Esophagus (tissue), 2 donors: ENCODE data around the gene EIF5A. TPM values are rescaled to one million over a fixed set of nuclear protein-coding genes. Genes with fewer than 3 reads are reported as not detected.

Source experiments
- H3K27ac ChIP-seq, 2 donors: one replicate each; pipeline ENCODE4 v1.5.1; 2013; ENCODE audit warnings: low read depth in 2 of 2, mild to moderate bottlenecking in 2 of 2, inconsistent platforms in 1 of 2, low read length in 1 of 2, moderate library complexity in 1 of 2
- H3K27me3 ChIP-seq, 2 donors: one replicate each; pipeline ENCODE4 v1.6.1; 2013; ENCODE audit warnings: low read length in 2 of 2, control low read depth in 1 of 2, mild to moderate bottlenecking in 1 of 2; ENCODE audit not compliant: insufficient read depth in 2 of 2, control insufficient read depth in 1 of 2
- H3K36me3 ChIP-seq, 2 donors: one replicate each; pipeline ENCODE4 v1.6.1; 2013; ENCODE audit warnings: low read length in 1 of 2; ENCODE audit not compliant: control insufficient read depth in 2 of 2, insufficient read depth in 2 of 2
- H3K4me1 ChIP-seq, 2 donors: one replicate each; pipeline ENCODE4 v1.6.1; 2013; ENCODE audit warnings: low read length in 1 of 2; ENCODE audit not compliant: control insufficient read depth in 2 of 2, insufficient read depth in 2 of 2
- H3K4me3 ChIP-seq, 2 donors: one replicate each; pipeline ENCODE4 v1.5.1; 2013; ENCODE audit warnings: low read length in 2 of 2, mild to moderate bottlenecking in 2 of 2, low read depth in 1 of 2, moderate library complexity in 1 of 2
- H3K9me3 ChIP-seq, 2 donors: one replicate each; pipeline ENCODE4 v1.6.1; 2013; ENCODE audit warnings: mild to moderate bottlenecking in 2 of 2, low read depth in 1 of 2, low read length in 1 of 2, moderate library complexity in 1 of 2; ENCODE audit not compliant: control insufficient read depth in 2 of 2, insufficient read depth in 1 of 2
- WGBS, 2 donors: extraction: QIAGEN DNeasy Blood & Tissue Kit; methylation state at CpG; one replicate each; pipeline ENCODE4 v1.1.7; 2013; 5-methylcytosine and 5-hydroxymethylcytosine counted together
- polyA plus RNA-seq, 2 donors: library from polyadenylated mRNA; stranded (reverse); fragments of 200-250 nt; gene quantifications; one replicate each; pipeline ENCODE4 v1.2.3, GENCODE V29; 2013
- donor health status: healthy with polysubstance abuse.
- donor health status: Bipolar disorder and iron deficiency.

The EIF5A gene
- polyA plus RNA-seq, 2 donors, result 597 to 599 TPM

GRCh38 chr17:7284911-7285310 is 22.5 kb upstream of the EIF5A start:
- H3K4me3 ChIP-seq, result no peak overlapping the region
- H3K36me3 ChIP-seq, result peaks cover 0 to 3% of the 10 kb centered on the region in 2 donors
- H3K27ac ChIP-seq, result peak overlapping the region in 1 of 2 donors; percentile 29
- WGBS, 2 donors, result 92 to 93% methylated on average over 16 of the region's 16 CpGs
- H3K9me3 ChIP-seq, result no peaks in the 10 kb centered on the region
- peaks cover 6 to 22% of the 10 kb centered on the region in 2 donors for H3K4me1 ChIP-seq
- H3K27me3 ChIP-seq, result no peaks in the 10 kb centered on the region

- no peaks in the 10 kb centered on the region for H3K27me3 ChIP-seq
- H3K27ac ChIP-seq, result peak overlapping the region in 1 of 2 donors; percentile 21
- no peaks in the 10 kb centered on the region for H3K9me3 ChIP-seq
- H3K4me1 ChIP-seq, result peaks cover 6 to 16% of the 10 kb centered on the region in 2 donors
- peaks cover 0 to 3% of the 10 kb centered on the region in 2 donors for H3K36me3 ChIP-seq
- H3K4me3 ChIP-seq, result no peak overlapping the region
- 82 to 84% methylated on average over 12 of the region's 12 CpGs for WGBS, 2 donors
These were observed 21.7 kb upstream of the EIF5A start for GRCh38 chr17:7285679-7286078.

DNA sequence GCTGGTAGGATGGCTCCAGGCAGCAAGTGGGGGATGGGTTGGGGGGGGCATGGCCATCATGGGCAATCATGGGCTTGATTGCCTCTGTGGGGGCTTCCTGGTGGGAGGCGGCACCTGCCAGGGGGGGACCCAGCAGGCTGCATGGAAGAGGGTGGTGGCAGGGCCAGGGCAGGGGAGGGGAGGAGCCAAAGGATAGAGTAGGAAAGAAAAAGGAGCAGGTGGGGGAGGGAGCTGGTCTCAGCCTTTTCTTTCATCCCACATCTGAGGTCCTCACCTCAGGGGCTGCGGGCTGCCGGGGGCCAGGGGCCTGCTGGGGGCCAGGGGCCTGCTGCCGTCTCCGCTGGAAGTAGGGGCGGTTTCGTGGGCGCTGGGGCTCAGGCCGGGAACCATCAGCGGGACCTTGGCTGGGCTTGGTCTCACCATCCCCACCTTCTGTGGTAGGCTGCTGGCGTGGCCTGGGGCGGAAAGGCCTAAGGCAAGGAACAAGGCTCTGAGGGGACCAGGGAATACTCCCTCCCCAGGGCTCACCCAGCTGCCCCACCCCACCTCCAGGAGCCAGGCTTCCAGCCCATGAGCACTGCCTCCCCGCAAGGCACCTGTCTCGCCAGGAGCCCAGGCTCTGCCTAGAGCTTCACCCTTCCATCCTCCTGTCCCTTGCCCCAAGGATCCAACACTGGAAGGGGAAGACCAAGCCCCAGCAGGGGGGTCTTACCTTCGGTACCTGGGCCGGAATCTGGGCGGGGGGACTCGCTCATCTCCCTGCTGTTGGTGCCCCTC is 18.0 kb upstream of the EIF5A start:
- WGBS, 2 donors, result 84 to 90% methylated on average over 18 of the region's 18 CpGs
- H3K4me1 ChIP-seq, result peaks cover 10 to 11% of the 10 kb centered on the region in 2 donors
- no peaks in the 10 kb centered on the region for H3K9me3 ChIP-seq
- H3K27ac ChIP-seq, result no peak overlapping the region
- peaks cover 0 to 3% of the 10 kb centered on the region in 2 donors for H3K36me3 ChIP-seq
- no peak overlapping the region for H3K4me3 ChIP-seq
- no peaks in the 10 kb centered on the region for H3K27me3 ChIP-seq

DNA sequence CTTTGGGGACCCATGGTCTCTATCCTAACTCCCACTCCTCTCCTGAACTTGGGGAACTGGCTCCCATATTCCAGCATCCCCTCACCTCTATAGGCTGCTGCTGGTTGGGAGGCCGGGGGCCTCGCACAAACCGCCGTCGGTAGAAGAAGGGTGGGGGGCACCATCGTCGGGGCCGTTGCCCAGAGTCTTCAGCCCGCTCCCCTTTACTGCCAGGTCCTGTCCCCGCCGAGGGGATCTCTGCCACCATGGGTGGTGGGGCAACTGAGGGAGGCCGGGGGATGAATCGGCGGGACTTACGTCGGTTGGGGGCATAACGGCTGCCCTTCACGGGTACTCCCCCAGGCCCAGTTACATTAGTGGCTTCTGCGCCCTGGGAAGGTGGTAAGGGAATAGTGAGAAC is 17.3 kb upstream of the EIF5A start:
- H3K36me3 ChIP-seq, result no peaks in the 10 kb centered on the region
- H3K9me3 ChIP-seq, result no peaks in the 10 kb centered on the region
- 89 to 92% methylated on average over 18 to 19 of the region's 19 CpGs for WGBS, 2 donors
- H3K27ac ChIP-seq, result no peak overlapping the region
- no peaks in the 10 kb centered on the region for H3K27me3 ChIP-seq
- H3K4me1 ChIP-seq, result peaks cover 10 to 16% of the 10 kb centered on the region in 2 donors
- no peak overlapping the region for H3K4me3 ChIP-seq

DNA sequence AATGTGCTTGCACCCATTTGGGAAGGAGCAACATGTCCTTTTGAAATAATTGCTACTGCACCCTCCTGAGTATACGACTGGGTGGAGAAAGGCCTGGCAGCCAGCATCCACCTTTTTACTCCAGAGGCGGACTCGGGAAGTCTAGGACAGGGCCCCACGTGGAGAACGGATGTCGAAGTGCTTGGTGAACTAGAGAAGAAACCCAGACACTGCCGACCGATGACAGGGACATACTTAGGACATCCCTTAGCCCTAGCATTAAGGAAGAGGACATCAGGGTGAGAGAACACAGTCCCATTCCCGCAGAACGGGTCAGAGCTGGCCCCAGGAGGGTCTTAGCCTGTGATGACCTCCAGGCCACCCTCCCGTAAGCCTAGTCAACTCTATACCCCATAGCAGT is 16.7 kb upstream of the EIF5A start:
- WGBS, 2 donors, result 80 to 83% methylated on average over 11 of the region's 11 CpGs
- Histone ChIP-seq H3K9me3 (no peaks in the 10 kb centered on the region), H3K27ac (no peak overlapping the region), H3K36me3 (no peaks in the 10 kb centered on the region), H3K27me3 (no peaks in the 10 kb centered on the region), H3K4me1 (peaks cover 12 to 16% of the 10 kb centered on the region in 2 donors), H3K4me3 (no peak overlapping the region)

GRCh38 chr17:7292194-7292593 is 15.2 kb upstream of the EIF5A start:
- H3K4me3 ChIP-seq, result no peak overlapping the region
- peak overlapping the region in 1 of 2 donors; percentile 86 for H3K27ac ChIP-seq
- H3K36me3 ChIP-seq, result no peaks in the 10 kb centered on the region
- no peaks in the 10 kb centered on the region for H3K9me3 ChIP-seq
- peaks cover 16 to 17% of the 10 kb centered on the region in 2 donors for H3K4me1 ChIP-seq
- 43 to 48% methylated on average over 2 of the region's 2 CpGs for WGBS, 2 donors
- H3K27me3 ChIP-seq, result no peaks in the 10 kb centered on the region

- 14 to 26% methylated on average over 6 of the region's 6 CpGs for WGBS, 2 donors
- peaks cover 16 to 17% of the 10 kb centered on the region in 2 donors for H3K4me1 ChIP-seq
- H3K27me3 ChIP-seq, result no peaks in the 10 kb centered on the region
- no peak overlapping the region for H3K4me3 ChIP-seq
- H3K36me3 ChIP-seq, result no peaks in the 10 kb centered on the region
- H3K27ac ChIP-seq, result peak overlapping the region; percentile 32 to 86
- no peaks in the 10 kb centered on the region for H3K9me3 ChIP-seq
These were observed 14.7 kb upstream of the EIF5A start for GRCh38 chr17:7292729-7293128.

- Histone ChIP-seq H3K4me3 (no peak overlapping the region), H3K9me3 (no peaks in the 10 kb centered on the region), H3K36me3 (no peaks in the 10 kb centered on the region), H3K27ac (peak overlapping the region; percentile 32 to 86), H3K4me1 (peaks cover 16 to 17% of the 10 kb centered on the region in 2 donors), H3K27me3 (no peaks in the 10 kb centered on the region)
- WGBS, 2 donors, result 47 to 65% methylated on average over 11 of the region's 11 CpGs
These were observed 14.3 kb upstream of the EIF5A start for GRCh38 chr17:7293159-7293558.

DNA sequence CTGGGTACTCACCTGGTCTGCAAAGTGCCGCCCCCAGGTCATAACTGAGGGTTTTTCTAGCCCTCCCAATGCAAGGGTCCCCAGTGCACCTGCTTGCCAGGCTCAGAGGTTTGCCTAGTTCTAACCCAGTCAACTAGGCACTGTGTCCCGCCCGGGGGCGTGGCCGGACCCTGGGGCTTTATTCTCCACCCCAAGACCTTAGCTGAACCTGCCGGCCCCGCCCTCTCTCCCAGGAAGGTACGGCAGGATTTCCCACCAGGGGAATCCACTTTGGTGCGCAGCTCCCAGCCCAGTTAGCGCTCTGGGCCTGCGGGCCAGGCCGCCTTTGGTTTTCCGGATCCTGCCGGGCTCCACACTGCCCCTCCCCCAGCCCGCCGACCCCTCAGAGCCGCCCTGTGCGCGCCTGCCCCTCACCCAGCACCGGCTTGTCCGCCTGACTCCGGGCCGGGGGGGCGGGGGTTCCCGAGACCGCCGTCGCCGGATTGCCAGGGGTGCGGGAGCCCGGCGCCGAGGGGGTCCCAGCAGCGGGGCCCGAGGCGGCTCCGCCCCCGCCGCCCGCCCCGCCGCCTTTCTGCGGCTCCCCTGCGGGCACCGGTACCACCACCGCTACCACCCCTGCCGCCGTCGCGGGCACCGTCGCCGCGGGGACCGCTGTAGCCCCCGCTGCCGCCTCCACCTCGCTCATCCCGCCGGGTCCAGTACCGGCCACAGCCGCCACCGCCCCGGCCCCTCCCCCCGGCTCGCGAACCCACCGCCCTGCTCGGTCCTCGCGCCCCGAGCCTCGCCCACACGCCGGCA is 13.4 kb upstream of the EIF5A start:
- Histone ChIP-seq H3K9me3 (no peaks in the 10 kb centered on the region), H3K36me3 (no peaks in the 10 kb centered on the region), H3K4me1 (peaks cover 16 to 17% of the 10 kb centered on the region in 2 donors), H3K27ac (peak overlapping the region; percentile 53 to 86), H3K4me3 (peak overlapping the region; percentile 26 to 27), H3K27me3 (no peaks in the 10 kb centered on the region)
- 5 to 7% methylated on average over 38 to 75 of the region's 75 CpGs for WGBS, 2 donors
